Osteocyte (in vitro differentiated cells): ENCODE data around the gene ITPR1. TPM values are rescaled to one million over a fixed set of nuclear protein-coding genes. Genes with fewer than 3 reads are reported as not detected.

ENCODE experiments used
- DNase-seq: peaks from one replicate; pipeline ENCODE4 v3.0.0; 2021; ENCODE audit warnings: mixed read lengths; ENCODE audit not compliant: unreplicated experiment; ENCODE audit errors: extremely low spot score
- H3K27ac Mint-ChIP-seq: one replicate; pipeline ENCODE4 v1.8.0; 2021; ENCODE audit warnings: mild to moderate bottlenecking, mixed read lengths; ENCODE audit not compliant: unreplicated experiment
- H3K27me3 Mint-ChIP-seq: one replicate; pipeline ENCODE4 v1.8.0; 2021; ENCODE audit warnings: mixed read lengths; ENCODE audit not compliant: unreplicated experiment
- H3K36me3 Mint-ChIP-seq: one replicate; pipeline ENCODE4 v1.8.0; 2021; ENCODE audit warnings: mixed read lengths; ENCODE audit not compliant: unreplicated experiment
- H3K4me1 Mint-ChIP-seq: one replicate; pipeline ENCODE4 v1.8.0; 2021; ENCODE audit warnings: mixed read lengths; ENCODE audit not compliant: unreplicated experiment
- H3K4me3 Mint-ChIP-seq: one replicate; pipeline ENCODE4 v1.8.0; 2021; ENCODE audit warnings: mild to moderate bottlenecking, moderate library complexity, mixed read lengths; ENCODE audit not compliant: unreplicated experiment
- H3K9me3 Mint-ChIP-seq: one replicate; pipeline ENCODE4 v1.8.0; 2021; ENCODE audit warnings: mixed read lengths; ENCODE audit not compliant: unreplicated experiment
- CTCF ChIP-seq: fragments of 200-600 bp; sonication (generic); IDR thresholded peaks from 2 replicates; pipeline ENCODE4 v1.5.0; 2021; ENCODE audit warnings: antibody characterized with exemption, mild to moderate bottlenecking, moderate library complexity
- total RNA-seq: library from RNA; stranded (reverse); gene quantifications from 2 replicates; pipeline ENCODE4 v1.2.1, GENCODE V29; 2021

ITPR1 gene
- total RNA-seq, 1 donor from 2014 or later: 34.3 TPM

GRCh38 chr3:4696266-4696665, 203.1 kb downstream of the ITPR1 start:
- Mint-ChIP-seq H3K27ac (no peak overlapping the region), H3K4me1 (no peaks in the 10 kb centered on the region), H3K4me3 (no peak overlapping the region), H3K9me3 (no peaks in the 10 kb centered on the region), H3K36me3 (peaks cover 21% of the 10 kb centered on the region), H3K27me3 (no peaks in the 10 kb centered on the region)
- DNase-seq: no peak
- TF ChIP-seq CTCF: no peak

GRCh38 chr3:4698125-4698821, 205.1 kb downstream of the ITPR1 start:
- no peak for TF ChIP-seq CTCF
- Mint-ChIP-seq H3K36me3 (peaks cover 19% of the 10 kb centered on the region), H3K4me1 (no peaks in the 10 kb centered on the region), H3K27ac (no peak overlapping the region), H3K4me3 (no peak overlapping the region), H3K27me3 (no peaks in the 10 kb centered on the region), H3K9me3 (no peaks in the 10 kb centered on the region)
- DNase-seq: no peak

- H3K27ac Mint-ChIP-seq: no peak overlapping the region
- no peak overlapping the region for H3K4me3 Mint-ChIP-seq
- H3K4me1 Mint-ChIP-seq: peaks cover 2% of the 10 kb centered on the region
- H3K36me3 Mint-ChIP-seq: peaks cover 29% of the 10 kb centered on the region
- H3K27me3 Mint-ChIP-seq: no peaks in the 10 kb centered on the region
- peaks cover 3% of the 10 kb centered on the region for H3K9me3 Mint-ChIP-seq
- DNase-seq: no peak
- TF ChIP-seq CTCF: no peak
These were observed 209.9 kb downstream of the ITPR1 start for GRCh38 chr3:4703054-4703480.

GRCh38 chr3:4704552-4704951, 211.4 kb downstream of the ITPR1 start:
- Mint-ChIP-seq H3K9me3 (peaks cover 3% of the 10 kb centered on the region), H3K4me1 (peaks cover 2% of the 10 kb centered on the region), H3K27ac (no peak overlapping the region), H3K27me3 (no peaks in the 10 kb centered on the region), H3K36me3 (peaks cover 28% of the 10 kb centered on the region), H3K4me3 (no peak overlapping the region)
- no peak for TF ChIP-seq CTCF
- DNase-seq: no peak

GRCh38 chr3:4707324-4707723, 214.2 kb downstream of the ITPR1 start:
- no peaks in the 10 kb centered on the region for H3K27me3 Mint-ChIP-seq
- peaks cover 2% of the 10 kb centered on the region for H3K4me1 Mint-ChIP-seq
- TF ChIP-seq CTCF: no peak
- no peak overlapping the region for H3K4me3 Mint-ChIP-seq
- peaks cover 3% of the 10 kb centered on the region for H3K9me3 Mint-ChIP-seq
- no peak for DNase-seq
- peaks cover 16% of the 10 kb centered on the region for H3K36me3 Mint-ChIP-seq
- H3K27ac Mint-ChIP-seq: no peak overlapping the region
